HepG2 (cell line): ENCODE data around the gene SCYGR8. TPM values are rescaled to one million over a fixed set of nuclear protein-coding genes. Genes with fewer than 3 reads are reported as not detected.

Experiments used
- ATAC-seq: fragments of 200-7000 bp; cut with Tn5 transposase; 3 replicates; pipeline ENCODE4 v1.9.1; 2020; ENCODE audit warnings: mild to moderate bottlenecking, moderate library complexity
- BruUV-seq: library from RNA; stranded (reverse); fragments of 400-500 nt; replicated peaks from 2 replicates; lab custom pipeline; 2021; lab: Mats Ljungman, UMichigan
- CTCF ChIA-PET: fragments of 300-600 bp; formaldehyde crosslinking; extraction: SDS; loops from one replicate; lab custom pipeline; 2021; ENCODE audit warnings: low total read pairs, inconsistent platforms, low intra/inter-chr PET ratio; lab: Yijun Ruan, JAX
- POLR2A ChIA-PET: fragments of 350-600 bp; sonication (Branson Sonifier 250); formaldehyde crosslinking; loops from one replicate; lab custom pipeline; 2020; ENCODE audit warnings: antibody characterized with exemption, inconsistent platforms; lab: Yijun Ruan, JAX
- DNase-seq: peaks from one replicate; pipeline ENCODE4 v3.0.0-alpha.2; 2015; ENCODE audit warnings: low spot score
- FAIRE-seq: peaks from 3 replicates; lab custom pipeline; 2011; peaks lifted over from hg19 to GRCh38; lab: Jason Lieb, UNC
- H2AFZ ChIP-seq: one replicate; pipeline ENCODE4 v1.6.1; 2011; ENCODE audit warnings: low read length, inconsistent platforms
- H3K27ac ChIP-seq: fragments of 300-600 bp; 3 replicates; pipeline ENCODE4 v1.8.0; 2011; ENCODE audit warnings: mixed run types, mild to moderate bottlenecking, mixed read lengths, low read length, inconsistent platforms; ENCODE audit not compliant: insufficient read depth; ENCODE audit errors: extremely low read length
- H3K27me3 ChIP-seq, 2 experiments: fragments of 200-600 bp in 1 of 2; 2 replicates in 1 of 2; 3 replicates in 1 of 2; pipeline versions ENCODE4 v1.6.0 to v1.8.0; 2011; ENCODE audit warnings: low read length in 2 of 2, mild to moderate bottlenecking in 2 of 2, moderate library complexity in 2 of 2, inconsistent platforms in 1 of 2; ENCODE audit not compliant: insufficient read depth in 2 of 2, control insufficient read depth in 1 of 2
- H3K36me3 ChIP-seq, 2 experiments: fragments of 200-600 bp in 1 of 2; replicated peaks in 1 of 2; 2 replicates in 1 of 2; 3 replicates in 1 of 2; pipeline versions ENCODE4 v1.5.1 to v1.8.0; 2011; ENCODE audit warnings: low read length in 2 of 2, inconsistent platforms in 1 of 2; ENCODE audit not compliant: insufficient read depth in 2 of 2, control insufficient read depth in 1 of 2
- H3K4me1 ChIP-seq: 2 replicates; pipeline ENCODE4 v1.5.1; 2012; ENCODE audit warnings: low read length, inconsistent platforms; ENCODE audit not compliant: insufficient read depth
- H3K4me2 ChIP-seq: 2 replicates; pipeline ENCODE4 v1.6.0; 2011; ENCODE audit warnings: low read depth, low read length, inconsistent platforms
- H3K4me3 ChIP-seq, 3 experiments: fragments of 200-600 bp in 1 of 3; sonication (generic), shearing (Covaris generic) in 1 of 3; replicated peaks in 1 of 3; 2 replicates each; pipeline ENCODE4 v1.5.1; 2011 to 2016; ENCODE audit warnings: low read length in 3 of 3, inconsistent platforms in 2 of 3, low read depth in 2 of 3, mild to moderate bottlenecking in 2 of 3, control low read depth in 1 of 3, mixed read lengths in 1 of 3; ENCODE audit not compliant: insufficient read depth in 1 of 3
- H3K79me2 ChIP-seq: one replicate; pipeline ENCODE4 v1.6.1; 2011; ENCODE audit warnings: low read length, inconsistent platforms; ENCODE audit not compliant: insufficient read depth
- H3K9ac ChIP-seq: 2 replicates; pipeline ENCODE4 v1.6.0; 2011; ENCODE audit warnings: mild to moderate bottlenecking, low read depth, low read length, inconsistent platforms; ENCODE audit not compliant: insufficient read depth
- H3K9me3 ChIP-seq: 2 replicates; pipeline ENCODE4 v1.5.1; 2012; ENCODE audit warnings: mild to moderate bottlenecking, low read length
- H4K20me1 ChIP-seq: 2 replicates; pipeline ENCODE4 v1.6.0; 2011; ENCODE audit warnings: inconsistent platforms, mild to moderate bottlenecking, low read length, moderate library complexity; ENCODE audit not compliant: insufficient read depth
- DNMT1 ChIP-seq: sonication (generic); formaldehyde crosslinking; IDR thresholded peaks from 2 replicates; pipeline ENCODE4 v1.5.1; 2020; ENCODE audit warnings: mild to moderate bottlenecking, missing genetic modification reagents
- HNRNPUL1 ChIP-seq: fragments of 200-400 bp; formaldehyde crosslinking; IDR thresholded peaks from 2 replicates; pipeline ENCODE4 v1.6.1; 2017; ENCODE audit warnings: low read depth, mild to moderate bottlenecking, low read length, moderate library complexity
- SOX13 ChIP-seq, 3 experiments: fragments of 450-650 bp in 1 of 3; sonication (generic) in 1 of 3; formaldehyde crosslinking in 1 of 3; IDR thresholded peaks in 2 of 3; conservative IDR thresholded peaks in 1 of 3; 2 replicates each; pipeline versions ENCODE4 v1.5.0 to v1.6.1; 2016 to 2020; ENCODE audit warnings: antibody characterized with exemption in 1 of 3, mild to moderate bottlenecking in 1 of 3, missing compliant biosample characterization in 1 of 3, missing genetic modification reagents in 1 of 3, moderate library complexity in 1 of 3
- ZBTB33 ChIP-seq: sonication (generic); formaldehyde crosslinking; IDR thresholded peaks from 2 replicates; pipeline ENCODE4 v1.4.0; 2020; ENCODE audit warnings: missing genetic modification reagents
- ZNF644 ChIP-seq: IDR thresholded peaks from 2 replicates; pipeline ENCODE4 v1.6.1; 2016; ENCODE audit warnings: low read depth
- ZNF652 ChIP-seq: IDR thresholded peaks from 2 replicates; pipeline ENCODE4 v1.6.1; 2016; ENCODE audit warnings: low read depth, borderline replicate concordance
- WGBS: methylation state at CpG from one replicate; pipeline ENCODE4 v1.1.6; 2017; ENCODE audit warnings: low lambda C conversion rate; 5-methylcytosine and 5-hydroxymethylcytosine counted together
- in situ Hi-C: cut with HindIII; loops from 2 replicates; pipeline ENCODE4 v1.10.0; 2017; ENCODE audit warnings: low pct_unique_long_range_greater_than_20kb; ENCODE audit not compliant: extremely low pct_ligation_motif_present
- intact Hi-C: fragments of 100-400 bp; cut with micrococcal nuclease; formaldehyde crosslinking; loops from one replicate; pipeline ENCODE4 v1.10.0; 2022; ENCODE audit not compliant: unreplicated experiment
- polyA plus RNA-seq, 8 experiments: library from polyadenylated mRNA; depleted of rRNA in 3 of 8; stranded (reverse) in 7 of 8; unstranded in 1 of 8; fragments of >200 nt; fragmentation: Illumina TruSeq in 4 of 8; extraction: Trizol in 4 of 8; gene quantifications; 2 replicates each; pipeline versions ENCODE4 v1.2.1 to v1.2.3, GENCODE V29; 2011 to 2016; ENCODE audit warnings: low read depth in 4 of 8, missing spikeins in 1 of 8, mixed read lengths in 1 of 8; ENCODE audit not compliant: insufficient read depth in 1 of 8
- total RNA-seq, 5 experiments: library from RNA; depleted of rRNA; stranded (reverse); fragments of >200 nt; fragmentation: Illumina TruSeq; extraction: Trizol; gene quantifications; 2 replicates each; pipeline ENCODE4 v1.2.3, GENCODE V29; 2016; ENCODE audit warnings: low read depth in 1 of 5

SCYGR8 gene
- total and polyA plus RNA-seq, 2 of the 13 experiments (the other 11 are each of a cell fraction or from before 2014, with no cell fraction given), result not detected

GRCh38 chr2:227766373-227766883 is 20.7 kb downstream of the SCYGR8 start (continued):
- TF ChIP-seq HNRNPUL1 (no peak), SOX13 (IDR thresholded peaks at IDR 0.05) (no peak), SOX13 (CRISPR knock-in tag; conservative IDR thresholded peaks at IDR 0.05 in 1 of 2, IDR thresholded peaks at IDR 0.05 in 1 of 2) (peak in 1 of 2 experiments; percentile 35; a peak in 1 of 4 replicates), ZNF652 (no peak), DNMT1 (CRISPR knock-in tag) (peak; percentile 79; the same call in 1 of the 2 replicates)

GRCh38 chr2:227767830-227768229 is 22.1 kb downstream of the SCYGR8 start:
- intact Hi-C loops, result loop anchor here (2.0 to 10.0 kb wide), 2 partner anchors 203 to 295 kb away; partner anchors contain the start of gene AGFG1
- Histone ChIP-seq H3K36me3 (no peaks in the 10 kb centered on the region), H3K9ac (no peak overlapping the region), H3K27ac (no peak overlapping the region), H3K4me2 (no peak overlapping the region), H3K4me3 (no peak overlapping the region), H4K20me1 (no peaks in the 10 kb centered on the region), H3K27me3 (no peaks in the 10 kb centered on the region), H3K79me2 (no peaks in the 10 kb centered on the region), H2AFZ (no peak overlapping the region), H3K4me1 (peaks cover 56% of the 10 kb centered on the region), H3K9me3 (no peaks in the 10 kb centered on the region)
- BruUV-seq, result no TSS peak
- no peak for ATAC-seq
- FAIRE-seq, result no peak
- no peak for DNase-seq
- CTCF ChIA-PET, result no interaction called here
- POLR2A ChIA-PET, result no interaction called here
- in situ Hi-C loops, result loop anchor here (5.0 to 10.0 kb wide), 5 partner anchors 94 to 633 kb away; partner anchors contain the start of gene AGFG1
- WGBS, result 86% methylated on average over 17 of the region's 22 CpGs
- 0 out of 2 replicates have a peak, but pooled peaks have one; percentile 5 for TF ChIP-seq ZBTB33
- TF ChIP-seq ZNF644 (CRISPR knock-in tag), result no peak
- TF ChIP-seq, all 625 proteins: peak for 1
